Neural progenitor cell (in vitro differentiated cells): Measurements from ENCODE around the gene SEMA5B. TPM values are rescaled to one million over a fixed set of nuclear protein-coding genes. Genes with fewer than 3 reads are reported as not detected.

Experiments
- DNase-seq: peaks from one replicate; pipeline ENCODE4 v3.0.0-alpha.2; 2016; ENCODE audit warnings: low spot score
- H2AFZ ChIP-seq: fragments of 200-600 bp; sonication (generic); replicated peaks from 2 replicates; pipeline ENCODE4 v1.6.1; 2016; ENCODE audit warnings: antibody characterized with exemption
- H3F3A ChIP-seq: fragments of 200-600 bp; sonication (generic); 2 replicates; pipeline ENCODE4 v1.6.1; 2016; ENCODE audit warnings: antibody characterized with exemption, low read depth
- H3K27ac ChIP-seq: fragments of 200-600 bp; sonication (generic); 2 replicates; pipeline ENCODE4 v1.5.1; 2016; ENCODE audit warnings: mild to moderate bottlenecking
- H3K27me3 ChIP-seq: fragments of 200-600 bp; sonication (generic); 2 replicates; pipeline ENCODE4 v1.6.1; 2016; ENCODE audit warnings: mild to moderate bottlenecking, moderate library complexity
- H3K36me3 ChIP-seq: fragments of 200-600 bp; sonication (generic); 2 replicates; pipeline ENCODE4 v1.5.1; 2016
- H3K4me1 ChIP-seq: fragments of 200-600 bp; sonication (generic); 2 replicates; pipeline ENCODE4 v1.6.1; 2016; ENCODE audit warnings: mixed run types
- H3K4me2 ChIP-seq: fragments of 200-600 bp; sonication (generic); 2 replicates; pipeline ENCODE4 v1.6.1; 2016
- H3K4me3 ChIP-seq: fragments of 200-600 bp; sonication (generic); 2 replicates; pipeline ENCODE4 v1.5.1; 2016
- H3K79me2 ChIP-seq: fragments of 200-600 bp; sonication (generic); 2 replicates; pipeline ENCODE4 v1.6.1; 2016; ENCODE audit warnings: low read depth
- H3K9ac ChIP-seq: fragments of 200-600 bp; sonication (generic); 2 replicates; pipeline ENCODE4 v1.6.1; 2016
- H3K9me3 ChIP-seq: fragments of 200-600 bp; sonication (generic); 2 replicates; pipeline ENCODE4 v1.5.1; 2016; ENCODE audit warnings: low read depth
- H4K20me1 ChIP-seq: fragments of 200-600 bp; sonication (generic); 2 replicates; pipeline ENCODE4 v1.6.1; 2016; ENCODE audit warnings: low read depth
- H3K27ac Mint-ChIP-seq: 3 replicates; pipeline ENCODE4 v1.8.0; 2021; ENCODE audit warnings: mixed read lengths
- H3K27me3 Mint-ChIP-seq: 2 replicates; pipeline ENCODE4 v1.8.0; 2022; ENCODE audit warnings: low read depth, mild to moderate bottlenecking, inconsistent platforms, moderate library complexity, mixed read lengths; ENCODE audit not compliant: insufficient read depth
- H3K36me3 Mint-ChIP-seq: 3 replicates; pipeline ENCODE4 v1.8.0; 2021; ENCODE audit warnings: mixed read lengths
- H3K4me1 Mint-ChIP-seq: 3 replicates; pipeline ENCODE4 v1.8.0; 2021; ENCODE audit warnings: mixed read lengths
- H3K4me3 Mint-ChIP-seq: 3 replicates; pipeline ENCODE4 v1.8.0; 2021; ENCODE audit warnings: mild to moderate bottlenecking, moderate library complexity, mixed read lengths
- H3K9me3 Mint-ChIP-seq: 3 replicates; pipeline ENCODE4 v1.8.0; 2020; ENCODE audit warnings: mixed read lengths
- CTCF ChIP-seq: fragments of 200-600 bp; sonication (generic); IDR thresholded peaks from 2 replicates; pipeline ENCODE4 v1.5.1; 2017; ENCODE audit warnings: antibody characterized with exemption, mild to moderate bottlenecking
- EZH2 ChIP-seq: fragments of 200-600 bp; sonication (generic); IDR thresholded peaks from 2 replicates; pipeline ENCODE4 v1.6.1; 2017; ENCODE audit warnings: antibody characterized with exemption, mild to moderate bottlenecking, moderate library complexity
- EZH2phosphoT487 ChIP-seq: fragments of 200-600 bp; sonication (generic); IDR thresholded peaks from 2 replicates; pipeline ENCODE4 v1.6.1; 2017; ENCODE audit warnings: antibody characterized with exemption
- total RNA-seq: library from RNA; depleted of rRNA; stranded (reverse); fragments of >200 nt; gene quantifications from 2 replicates; pipeline ENCODE4 v1.2.3, GENCODE V29; 2015; ENCODE audit warnings: low replicate concordance

SEMA5B gene
- total RNA-seq, 1 donor from 2014 or later = 10.1 TPM

- no peak for DNase-seq
- H3K4me1 Mint-ChIP-seq = peaks cover 11% of the 10 kb centered on the region
- Histone ChIP-seq H3K4me2 (no peak overlapping the region), H3K4me1 (no peaks in the 10 kb centered on the region), H3K9ac (no peak overlapping the region), H2AFZ (no peak overlapping the region), H3K9me3 (no peaks in the 10 kb centered on the region), H4K20me1 (no peaks in the 10 kb centered on the region), H3F3A (no peaks in the 10 kb centered on the region), H3K4me3 (no peak overlapping the region), H3K36me3 (no peaks in the 10 kb centered on the region), H3K27ac (no peak overlapping the region), H3K27me3 (peaks cover 10% of the 10 kb centered on the region), H3K79me2 (no peaks in the 10 kb centered on the region)
- H3K4me3 Mint-ChIP-seq = no peak overlapping the region
- no peak for TF ChIP-seq EZH2
- no peak for TF ChIP-seq CTCF
- TF ChIP-seq EZH2phosphoT487 = no peak
- no peaks in the 10 kb centered on the region for H3K27me3 Mint-ChIP-seq
- no peaks in the 10 kb centered on the region for H3K36me3 Mint-ChIP-seq
- H3K9me3 Mint-ChIP-seq = no peaks in the 10 kb centered on the region
- no peak overlapping the region for H3K27ac Mint-ChIP-seq
Observed at GRCh38 chr3:123036352-123037014, 8.9 kb upstream of the SEMA5B start.

- Histone ChIP-seq H3K27ac (no peak overlapping the region), H3K9ac (no peak overlapping the region), H3K79me2 (no peaks in the 10 kb centered on the region), H3K4me1 (peaks cover 13% of the 10 kb centered on the region), H4K20me1 (no peaks in the 10 kb centered on the region), H3K4me3 (no peak overlapping the region), H3F3A (no peaks in the 10 kb centered on the region), H3K36me3 (no peaks in the 10 kb centered on the region), H2AFZ (no peak overlapping the region), H3K27me3 (peaks cover 18% of the 10 kb centered on the region), H3K4me2 (no peak overlapping the region), H3K9me3 (no peaks in the 10 kb centered on the region)
- Mint-ChIP-seq H3K27me3 (no peaks in the 10 kb centered on the region), H3K36me3 (no peaks in the 10 kb centered on the region), H3K27ac (no peak overlapping the region), H3K9me3 (no peaks in the 10 kb centered on the region), H3K4me1 (peaks cover 10% of the 10 kb centered on the region), H3K4me3 (no peak overlapping the region)
- DNase-seq = no peak
- no peak for TF ChIP-seq CTCF
- TF ChIP-seq EZH2 = no peak
- no peak for TF ChIP-seq EZH2phosphoT487
Observed at GRCh38 chr3:123034996-123035395, 7.4 kb upstream of the SEMA5B start.

GRCh38 chr3:123034120-123034519 is 6.6 kb upstream of the SEMA5B start:
- Histone ChIP-seq H3K9me3 (no peaks in the 10 kb centered on the region), H3K79me2 (no peaks in the 10 kb centered on the region), H3K9ac (no peak overlapping the region), H3K4me3 (no peak overlapping the region), H3K4me1 (peaks cover 22% of the 10 kb centered on the region), H4K20me1 (no peaks in the 10 kb centered on the region), H2AFZ (no peak overlapping the region), H3K36me3 (no peaks in the 10 kb centered on the region), H3F3A (peaks cover 9% of the 10 kb centered on the region), H3K27ac (no peak overlapping the region), H3K4me2 (no peak overlapping the region), H3K27me3 (peaks cover 25% of the 10 kb centered on the region)
- peak overlapping the region; percentile 34 for H3K4me3 Mint-ChIP-seq
- no peaks in the 10 kb centered on the region for H3K27me3 Mint-ChIP-seq
- no peaks in the 10 kb centered on the region for H3K36me3 Mint-ChIP-seq
- peaks cover 15% of the 10 kb centered on the region for H3K4me1 Mint-ChIP-seq
- H3K9me3 Mint-ChIP-seq = no peaks in the 10 kb centered on the region
- no peak overlapping the region for H3K27ac Mint-ChIP-seq
- DNase-seq = no peak
- no peak for TF ChIP-seq EZH2
- TF ChIP-seq EZH2phosphoT487 = no peak
- TF ChIP-seq CTCF = no peak
